GM18498 (cell line): ENCODE measurements around the gene MYO1G.

Experiments
- ATAC-seq: cut with Tn5 transposase; IDR thresholded peaks from one replicate; pipeline ENCODE4 v1.9.1; 2021; ENCODE audit warnings: mild to moderate bottlenecking, moderate library complexity; ENCODE audit not compliant: unreplicated experiment

Gene MYO1G

GRCh38 chr7:44967571-44968446 is 11.0 kb downstream of the MYO1G start:
- no peak for ATAC-seq

- ATAC-seq, result no peak
These were observed 11.9 kb downstream of the MYO1G start for GRCh38 chr7:44966731-44967538.

GRCh38 chr7:44965937-44966730 is 12.7 kb downstream of the MYO1G start:
- ATAC-seq, result no peak

- no peak for ATAC-seq
These were observed 13.3 kb downstream of the MYO1G start for GRCh38 chr7:44965441-44965903.

GRCh38 chr7:44964831-44965440 is 13.9 kb downstream of the MYO1G start:
- ATAC-seq, result no peak

GRCh38 chr7:44964384-44964830 is 14.4 kb downstream of the MYO1G start:
- no peak for ATAC-seq

GRCh38 chr7:44963364-44964290 is 15.2 kb downstream of the MYO1G start:
- no peak for ATAC-seq

- ATAC-seq, result no peak
These were observed 16.1 kb downstream of the MYO1G start for GRCh38 chr7:44962483-44963251.

- ATAC-seq, result no peak
These were observed 16.9 kb downstream of the MYO1G start for GRCh38 chr7:44961844-44962482.

GRCh38 chr7:44960011-44960580 is 18.7 kb downstream of the MYO1G start:
- no peak for ATAC-seq

- ATAC-seq, result no peak
These were observed 19.3 kb downstream of the MYO1G start for GRCh38 chr7:44959433-44959951.

- no peak for ATAC-seq
These were observed 20.0 kb downstream of the MYO1G start for GRCh38 chr7:44958645-44959344.

GRCh38 chr7:44956157-44956766 is 22.6 kb downstream of the MYO1G start:
- ATAC-seq, result no peak

- no peak for ATAC-seq
These were observed 23.1 kb downstream of the MYO1G start for GRCh38 chr7:44955733-44956132.

- no peak for ATAC-seq
These were observed 25.7 kb downstream of the MYO1G start for GRCh38 chr7:44953156-44953555.

GRCh38 chr7:44949303-44949702 is 29.5 kb downstream of the MYO1G start:
- no peak for ATAC-seq

- no peak for ATAC-seq
These were observed 33.3 kb downstream of the MYO1G start for GRCh38 chr7:44945479-44945878.
